B cell (primary cell): ENCODE measurements around the gene FXYD4. TPM values are rescaled to one million over a fixed set of nuclear protein-coding genes. Genes with fewer than 3 reads are reported as not detected.

Experiments used
- ATAC-seq: fragments of 200-7000 bp; cut with Tn5 transposase; one replicate; pipeline ENCODE4 v1.10.0; 2021; ENCODE audit warnings: low read depth, mild to moderate bottlenecking, moderate number of reproducible peaks, moderate library complexity
- CTCF ChIA-PET: fragments of 350-600 bp; sonication (Branson Sonifier 250); formaldehyde crosslinking; loops from one replicate; lab custom pipeline; 2021; ENCODE audit warnings: antibody characterized with exemption, inconsistent platforms; lab: Charles Lee
- POLR2A ChIA-PET: fragments of 350-600 bp; sonication (Branson Sonifier 250); formaldehyde crosslinking; loops from one replicate; lab custom pipeline; 2021; ENCODE audit warnings: antibody characterized with exemption; lab: Charles Lee
- DNase-seq: peaks from one replicate; pipeline ENCODE4 v3.0.0; 2013
- H2AFZ ChIP-seq: 2 replicates; pipeline ENCODE4 v1.6.1; 2012; ENCODE audit warnings: mild to moderate bottlenecking, low read depth, low read length; ENCODE audit not compliant: insufficient read depth, poor library complexity, severe bottlenecking
- H3K27ac ChIP-seq, 2 donors: 1 replicate in 1 of 2; 2 replicates in 1 of 2; pipeline ENCODE4 v1.5.1; 2012 to 2013; ENCODE audit warnings: low read length in 2 of 2, mild to moderate bottlenecking in 2 of 2, moderate library complexity in 1 of 2
- H3K27me3 ChIP-seq, 4 experiments: fragments of 200-600 bp in 1 of 4; sonication (generic) in 1 of 4; replicated peaks in 1 of 4; 1 replicate in 2 of 4; 2 replicates in 2 of 4; pipeline versions ENCODE4 v1.6.1 to v1.7.0; 2013 to 2016; ENCODE audit warnings: low read length in 3 of 4, mild to moderate bottlenecking in 2 of 4, mixed read lengths in 1 of 4, moderate library complexity in 1 of 4; ENCODE audit not compliant: insufficient read depth in 4 of 4, control insufficient read depth in 3 of 4; ENCODE audit errors: control extremely low read depth in 1 of 4
- H3K36me3 ChIP-seq, 2 experiments: replicated peaks in 1 of 2; 1 replicate in 1 of 2; 2 replicates in 1 of 2; pipeline versions ENCODE4 v1.6.1 to v1.7.1; 2013; ENCODE audit warnings: low read length in 1 of 2; ENCODE audit not compliant: insufficient read depth in 2 of 2, control insufficient read depth in 1 of 2; ENCODE audit errors: control extremely low read depth in 1 of 2, extremely low read depth in 1 of 2
- H3K4me1 ChIP-seq, 2 donors: fragments of 200-600 bp in 1 of 2; sonication (generic) in 1 of 2; 1 replicate in 1 of 2; 2 replicates in 1 of 2; pipeline versions ENCODE4 v1.5.1 to v1.6.1; 2013 to 2017; ENCODE audit warnings: low read length in 2 of 2; ENCODE audit not compliant: control insufficient read depth in 2 of 2, insufficient read depth in 2 of 2
- H3K4me2 ChIP-seq: replicated peaks from 2 replicates; pipeline ENCODE3; 2012; ENCODE audit warnings: mild to moderate bottlenecking, low read depth, low read length; ENCODE audit not compliant: poor library complexity, severe bottlenecking
- H3K4me3 ChIP-seq, 5 experiments: fragments of 200-600 bp in 1 of 5; sonication (generic) in 1 of 5; 1 replicate in 3 of 5; 2 replicates in 2 of 5; pipeline versions ENCODE4 v1.5.1 to v1.7.0; 2011 to 2016; ENCODE audit warnings: low read length in 4 of 5, mild to moderate bottlenecking in 4 of 5, low read depth in 2 of 5, control low read depth in 1 of 5, moderate library complexity in 1 of 5; ENCODE audit not compliant: insufficient read depth in 1 of 5; ENCODE audit errors: control extremely low read depth in 1 of 5, extremely low read depth in 1 of 5
- H3K79me2 ChIP-seq: fragments of 200-600 bp; sonication (generic); one replicate; pipeline ENCODE4 v1.6.0; 2016; ENCODE audit warnings: low read length; ENCODE audit not compliant: control insufficient read depth, insufficient read depth
- H3K9ac ChIP-seq: fragments of 200-600 bp; sonication (generic); 2 replicates; pipeline ENCODE4 v1.6.1; 2017; ENCODE audit warnings: mild to moderate bottlenecking, low read length, moderate library complexity
- H3K9me3 ChIP-seq, 3 donors: one replicate each; pipeline versions ENCODE4 v1.6.1 to v1.7.1; 2013; ENCODE audit warnings: low read length in 2 of 3; ENCODE audit not compliant: control insufficient read depth in 2 of 3, insufficient read depth in 1 of 3; ENCODE audit errors: control extremely low read depth in 1 of 3
- H4K20me1 ChIP-seq: 2 replicates; pipeline ENCODE4 v1.6.0; 2012; ENCODE audit warnings: mild to moderate bottlenecking, low read length; ENCODE audit not compliant: insufficient read depth, control insufficient read depth, poor library complexity, severe bottlenecking
- H3K27ac Mint-ChIP-seq: one replicate; pipeline ENCODE4 v1.8.0; 2021; ENCODE audit warnings: mixed read lengths
- H3K27me3 Mint-ChIP-seq: one replicate; pipeline ENCODE4 v1.8.0; 2021; ENCODE audit warnings: mixed read lengths
- H3K4me1 Mint-ChIP-seq: one replicate; pipeline ENCODE4 v1.8.0; 2021; ENCODE audit warnings: mixed read lengths
- H3K4me3 Mint-ChIP-seq: one replicate; pipeline ENCODE4 v1.8.0; 2021; ENCODE audit warnings: mixed read lengths
- H3K9me3 Mint-ChIP-seq: one replicate; pipeline ENCODE4 v1.8.0; 2022; ENCODE audit warnings: mixed read lengths; ENCODE audit not compliant: insufficient read depth
- CTCF ChIP-seq: fragments of 200-600 bp; IDR thresholded peaks from one replicate; pipeline ENCODE4 v1.8.0; 2022; ENCODE audit warnings: antibody characterized with exemption, mild to moderate bottlenecking
- EZH2 ChIP-seq: IDR thresholded peaks from 2 replicates; pipeline ENCODE4 v1.6.1; 2012; ENCODE audit warnings: borderline replicate concordance, low read depth, mild to moderate bottlenecking, moderate library complexity, low read length; ENCODE audit not compliant: insufficient read depth, poor library complexity, severe bottlenecking
- WGBS: methylation state at CpG from one replicate; pipeline ENCODE4 v1.1.5; 2013; ENCODE audit warnings: missing lambda C conversion rate; ENCODE audit not compliant: insufficient coverage; 5-methylcytosine and 5-hydroxymethylcytosine counted together
- intact Hi-C: fragments of 100-400 bp; cut with micrococcal nuclease; formaldehyde crosslinking; loops from one replicate; pipeline ENCODE4 v1.10.0; 2022
- polyA plus RNA-seq: library from polyadenylated mRNA; depleted of rRNA; stranded (reverse); fragments of >200 nt; gene quantifications from 2 replicates; pipeline ENCODE4 v1.2.3, GENCODE V29; 2012
- total RNA-seq, 2 donors: library from RNA; stranded (reverse); fragments of 120-200 nt in 1 of 2; gene quantifications; 1 replicate in 1 of 2; 2 replicates in 1 of 2; pipeline versions ENCODE4 v1.2.3 to v1.2.4, GENCODE V29; 2013 to 2022

Gene FXYD4
- total and polyA plus RNA-seq, 2 donors (not counting 1 experiment from before 2014, with no cell fraction given): not detected

GRCh38 chr10:43390759-43391158 is 19.3 kb downstream of the FXYD4 start:
- Histone ChIP-seq H3K4me3 (no peak overlapping the region), H4K20me1 (peaks cover 88% of the 10 kb centered on the region), H3K4me2 (no peak overlapping the region), H3K27me3 (no peaks in the 10 kb centered on the region), H2AFZ (no peak overlapping the region), H3K36me3 (peaks cover 24 to 90% of the 10 kb centered on the region in 2 experiments), H3K27ac (peak overlapping the region in 1 of 2 donors; percentile 52), H3K9me3 (no peaks in the 10 kb centered on the region), H3K79me2 (peaks cover 73% of the 10 kb centered on the region), H3K9ac (no peak overlapping the region), H3K4me1 (peaks cover 28 to 39% of the 10 kb centered on the region in 2 donors)
- WGBS: 90% methylated on average over 4 of the region's 7 CpGs
- ATAC-seq (no peak), DNase-seq (peak; percentile 58)
- peak overlapping the region; percentile 51 for H3K27ac Mint-ChIP-seq
- peaks cover 65% of the 10 kb centered on the region for H3K4me1 Mint-ChIP-seq
- H3K27me3 Mint-ChIP-seq: no peaks in the 10 kb centered on the region
- H3K9me3 Mint-ChIP-seq: no peaks in the 10 kb centered on the region
- intact Hi-C loops: loop anchor here (2.0 kb wide), 1 partner anchor 14 kb away; no protein-coding TSS in a partner anchor
- CTCF ChIA-PET: interaction anchor here (0.7 to 2.3 kb wide), 6 partner anchors 10 to 42 kb away, joined by 3 to 8 read pairs (median 6); no protein-coding TSS in a partner anchor
- POLR2A ChIA-PET: interaction anchor here (0.7 to 2.5 kb wide), 2 partner anchors 17 to 71 kb away, joined by 4 to 6 read pairs; no protein-coding TSS in a partner anchor
- H3K4me3 Mint-ChIP-seq: no peak overlapping the region
- peak; percentile 53 for TF ChIP-seq CTCF
- TF ChIP-seq EZH2: no peak

- POLR2A ChIA-PET: interaction anchor here (0.5 to 2.5 kb wide), 2 partner anchors 16 to 44 kb away, joined by 6 to 7 read pairs; no protein-coding TSS in a partner anchor
- no peak overlapping the region for H3K4me2 ChIP-seq
- no peaks in the 10 kb centered on the region for H3K9me3 ChIP-seq
- TF ChIP-seq CTCF: no peak
- no peak for TF ChIP-seq EZH2
- peaks cover 33 to 46% of the 10 kb centered on the region in 2 donors for H3K4me1 ChIP-seq
- Mint-ChIP-seq H3K4me1 (peaks cover 71% of the 10 kb centered on the region), H3K9me3 (no peaks in the 10 kb centered on the region), H3K4me3 (no peak overlapping the region), H3K27me3 (no peaks in the 10 kb centered on the region), H3K27ac (no peak overlapping the region)
- H3K79me2 ChIP-seq: peaks cover 80% of the 10 kb centered on the region
- no peak overlapping the region for H3K4me3 ChIP-seq
- ATAC-seq (no peak), DNase-seq (no peak)
- peak overlapping the region in 1 of 2 donors; percentile 52 for H3K27ac ChIP-seq
- H2AFZ ChIP-seq: no peak overlapping the region
- peaks cover 88% of the 10 kb centered on the region for H4K20me1 ChIP-seq
- CTCF ChIA-PET: interaction anchor here (1.0 to 2.3 kb wide), 4 partner anchors 9 to 43 kb away, joined by 4 to 8 read pairs (median 7); no protein-coding TSS in a partner anchor
- no peaks in the 10 kb centered on the region for H3K27me3 ChIP-seq
- peaks cover 24 to 91% of the 10 kb centered on the region in 2 experiments for H3K36me3 ChIP-seq
- no peak overlapping the region for H3K9ac ChIP-seq
- WGBS: 95% methylated on average over 4 of the region's 6 CpGs
- intact Hi-C loops: loop anchor here (2.0 kb wide), 1 partner anchor 13 kb away; no protein-coding TSS in a partner anchor
Observed at GRCh38 chr10:43391496-43391895, 20.1 kb downstream of the FXYD4 start.
